Transverse colon (tissue), 4 donors: Measurements from ENCODE around the gene NAA15. TPM values are rescaled to one million over a fixed set of nuclear protein-coding genes. Genes with fewer than 3 reads are reported as not detected.
"Not testable (repeated sequence)": the region's sequence is repeated elsewhere in the genome, so short reads cannot be mapped to it uniquely, and the experiment has no call there.

Source experiments
- DNase-seq: peaks from one replicate; pipeline ENCODE4 v3.0.0-alpha.2; 2019
- H3K27ac ChIP-seq, 4 donors: fragments of 200-600 bp; sonication (generic); 2 replicates each; pipeline ENCODE4 v1.5.1; 2016 to 2018; ENCODE audit warnings: inconsistent platforms in 4 of 4
- H3K27me3 ChIP-seq: fragments of 200-600 bp; sonication (generic); 2 replicates; pipeline ENCODE4 v1.5.1; 2017; ENCODE audit warnings: inconsistent platforms
- H3K36me3 ChIP-seq, 4 donors: fragments of 200-600 bp; sonication (generic); 2 replicates each; pipeline ENCODE4 v1.5.1; 2017 to 2019; ENCODE audit warnings: inconsistent platforms in 4 of 4
- H3K4me1 ChIP-seq, 4 donors: fragments of 200-600 bp; sonication (generic); 2 replicates each; pipeline ENCODE4 v1.5.1; 2017 to 2020; ENCODE audit warnings: inconsistent platforms in 4 of 4
- H3K4me3 ChIP-seq, 4 donors: fragments of 200-600 bp; sonication (generic); 1 replicate in 1 of 4; 2 replicates in 3 of 4; pipeline versions ENCODE4 v1.5.1 to v1.6.1; 2017 to 2019; ENCODE audit warnings: inconsistent platforms in 4 of 4
- H3K9me3 ChIP-seq, 2 donors: fragments of 200-600 bp; sonication (generic); 2 replicates each; pipeline ENCODE4 v1.5.1; 2017 to 2019; ENCODE audit warnings: inconsistent platforms in 2 of 2
- EP300 ChIP-seq: sonication (generic); formaldehyde crosslinking; IDR thresholded peaks from one replicate; pipeline ENCODE4 v1.6.1; 2017; ENCODE audit warnings: antibody characterized with exemption, low read depth
- POLR2A ChIP-seq: fragments of 450-650 bp; IDR thresholded peaks from one replicate; pipeline ENCODE4 v1.6.1; 2016; ENCODE audit warnings: antibody characterized with exemption, mild to moderate bottlenecking, moderate library complexity
- POLR2AphosphoS5 ChIP-seq, 3 donors: sonication (generic); formaldehyde crosslinking; IDR thresholded peaks; one replicate each; pipeline ENCODE4 v1.6.1; 2016; ENCODE audit warnings: antibody characterized with exemption in 3 of 3
- WGBS, 2 donors: methylation state at CpG; one replicate each; pipeline ENCODE4 v1.1.5; 2018; ENCODE audit warnings: low coverage in 1 of 2; 5-methylcytosine and 5-hydroxymethylcytosine counted together
- in situ Hi-C, 4 donors: fragments of 200-750 bp; cut with MboI; loops; one replicate each; pipeline versions ENCODE4 v1.15.0 to v1.15.1; 2017; ENCODE audit warnings: low sequenced_read_pairs in 3 of 4, low pct_ligation_motif_present in 1 of 4, low pct_unique_long_range_greater_than_20kb in 1 of 4
- intact Hi-C: fragments of 100-400 bp; cut with DNase I; formaldehyde crosslinking; loops from one replicate; pipeline ENCODE4 v1.15.1; 2023; ENCODE audit warnings: low total_unique reads
- total RNA-seq, 4 donors: library from RNA; depleted of rRNA; stranded (reverse); fragments of >200 nt; gene quantifications; one replicate each; pipeline ENCODE4 v1.1.0, GENCODE V29; 2016
- TF ChIP-seq, protein P1 (sequence below), 5 experiments: fragments of 200-600 bp in 3 of 5; fragments of 450-650 bp in 2 of 5; sonication (generic) in 3 of 5; IDR thresholded peaks; 1 replicate in 2 of 5; 2 replicates in 3 of 5; pipeline ENCODE4 v1.5.1; 2016 to 2017; ENCODE audit warnings: antibody characterized with exemption in 5 of 5, inconsistent platforms in 3 of 5, mild to moderate bottlenecking in 2 of 5, moderate library complexity in 1 of 5

Gene NAA15
- total RNA-seq, 4 donors from 2014 or later, result 5.0 to 23.7 (median 10.1) TPM

- in situ Hi-C loops (no loop called here), intact Hi-C loops (no loop called here)
- no peaks in the 10 kb centered on the region for H3K4me1 ChIP-seq
- H3K9me3 ChIP-seq, result no peaks in the 10 kb centered on the region
- H3K27ac ChIP-seq, result no peak overlapping the region
- H3K27me3 ChIP-seq, result no peaks in the 10 kb centered on the region
- DNase-seq, result no peak
- H3K4me3 ChIP-seq, result no peak overlapping the region
- TF ChIP-seq EP300 (no peak), POLR2A (no peak)
- 91 to 92% methylated on average over 5 of the region's 5 CpGs for WGBS, 2 donors
- H3K36me3 ChIP-seq, result no peaks in the 10 kb centered on the region
Observed at GRCh38 chr4:139402436-139402835, 101.1 kb downstream of the NAA15 start.

GRCh38 chr4:139403462-139403861, 102.2 kb downstream of the NAA15 start:
- 75 to 92% methylated on average over 2 to 3 of the region's 3 CpGs for WGBS, 2 donors
- TF ChIP-seq EP300, result no peak
- TF ChIP-seq POLR2AphosphoS5 (IDR thresholded peaks at IDR 0.05), result no peak
- TF ChIP-seq POLR2A, result no peak
- TF ChIP-seq, protein P1, sequence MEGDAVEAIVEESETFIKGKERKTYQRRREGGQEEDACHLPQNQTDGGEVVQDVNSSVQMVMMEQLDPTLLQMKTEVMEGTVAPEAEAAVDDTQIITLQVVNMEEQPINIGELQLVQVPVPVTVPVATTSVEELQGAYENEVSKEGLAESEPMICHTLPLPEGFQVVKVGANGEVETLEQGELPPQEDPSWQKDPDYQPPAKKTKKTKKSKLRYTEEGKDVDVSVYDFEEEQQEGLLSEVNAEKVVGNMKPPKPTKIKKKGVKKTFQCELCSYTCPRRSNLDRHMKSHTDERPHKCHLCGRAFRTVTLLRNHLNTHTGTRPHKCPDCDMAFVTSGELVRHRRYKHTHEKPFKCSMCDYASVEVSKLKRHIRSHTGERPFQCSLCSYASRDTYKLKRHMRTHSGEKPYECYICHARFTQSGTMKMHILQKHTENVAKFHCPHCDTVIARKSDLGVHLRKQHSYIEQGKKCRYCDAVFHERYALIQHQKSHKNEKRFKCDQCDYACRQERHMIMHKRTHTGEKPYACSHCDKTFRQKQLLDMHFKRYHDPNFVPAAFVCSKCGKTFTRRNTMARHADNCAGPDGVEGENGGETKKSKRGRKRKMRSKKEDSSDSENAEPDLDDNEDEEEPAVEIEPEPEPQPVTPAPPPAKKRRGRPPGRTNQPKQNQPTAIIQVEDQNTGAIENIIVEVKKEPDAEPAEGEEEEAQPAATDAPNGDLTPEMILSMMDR (IDR thresholded peaks at IDR 0.05), result no peak
- Histone ChIP-seq H3K4me1 (no peaks in the 10 kb centered on the region), H3K9me3 (no peaks in the 10 kb centered on the region), H3K27ac (no peak overlapping the region), H3K36me3 (no peaks in the 10 kb centered on the region), H3K27me3 (no peaks in the 10 kb centered on the region), H3K4me3 (no peak overlapping the region)
- no peak for DNase-seq
- intact Hi-C loops, result no loop called here
- in situ Hi-C loops, result no loop called here

DNA sequence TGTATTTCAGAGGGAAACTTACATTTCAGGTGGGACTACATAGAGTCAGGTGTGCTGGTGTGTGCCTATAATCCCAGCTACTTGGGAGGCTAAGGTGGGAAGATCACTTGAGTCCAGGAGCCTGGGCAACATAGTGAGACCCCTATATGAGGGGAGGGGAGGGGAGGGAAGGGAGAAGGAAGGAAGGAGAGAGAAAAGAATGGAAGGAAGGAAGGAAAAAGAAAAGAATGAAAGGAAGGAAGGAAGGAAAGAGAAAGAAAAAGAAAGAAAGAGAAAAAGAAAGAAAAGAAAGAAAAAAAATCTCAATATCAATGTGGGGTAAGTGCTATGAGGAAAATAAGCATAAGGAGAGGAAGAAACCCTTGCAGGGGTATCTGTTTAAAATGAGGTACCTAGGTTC, 109.0 kb downstream of the NAA15 start:
- Histone ChIP-seq H3K4me3 (no peak overlapping the region), H3K27ac (no peak overlapping the region), H3K4me1 (no peaks in the 10 kb centered on the region), H3K36me3 (no peaks in the 10 kb centered on the region), H3K27me3 (no peaks in the 10 kb centered on the region), H3K9me3 (no peaks in the 10 kb centered on the region)
- in situ Hi-C loops, result no loop called here
- intact Hi-C loops, result no loop called here
- TF ChIP-seq POLR2AphosphoS5 (IDR thresholded peaks at IDR 0.05) (no peak), POLR2A (no peak), EP300 (no peak)
- TF ChIP-seq, protein P1 (IDR thresholded peaks at IDR 0.05), result no peak
- DNase-seq, result no peak

DNA sequence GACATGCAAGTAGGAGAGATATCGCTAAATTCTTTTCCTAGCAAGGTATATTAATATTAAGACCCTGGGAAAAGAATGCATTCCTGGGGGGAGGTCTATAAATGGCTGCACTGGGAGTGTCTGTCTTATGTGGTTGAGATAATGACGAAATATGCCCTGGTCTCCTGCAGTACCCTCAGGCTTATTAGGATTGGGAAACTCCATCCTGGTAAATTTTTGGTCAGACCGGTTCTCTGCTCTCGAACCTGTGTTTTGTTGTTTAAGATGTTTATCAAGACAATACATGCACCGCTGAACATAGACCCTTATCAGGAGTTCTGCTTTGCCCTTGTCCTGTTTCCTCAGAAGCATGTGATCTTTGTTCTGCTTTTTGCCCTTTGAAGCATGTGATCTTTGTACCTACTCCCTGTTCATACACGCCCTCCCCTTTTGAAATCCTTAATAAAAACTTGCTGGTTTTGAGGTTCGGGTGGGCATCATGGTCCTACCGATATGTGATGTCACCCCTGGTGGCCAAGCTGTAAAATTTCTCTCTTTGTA, 113.4 kb downstream of the NAA15 start:
- in situ Hi-C loops, H3K36me3 ChIP-seq, H3K4me3 ChIP-seq, H3K9me3 ChIP-seq, H3K27me3 ChIP-seq, H3K4me1 ChIP-seq, DNase-seq, intact Hi-C loops, H3K27ac ChIP-seq: not testable (repeated sequence)
- WGBS, 2 donors, result 84 to 86% methylated on average over 6 to 8 of the region's 8 CpGs

- no peak overlapping the region for H3K4me3 ChIP-seq
- in situ Hi-C loops (no loop called here), intact Hi-C loops (no loop called here)
- no peak overlapping the region for H3K27ac ChIP-seq
- DNase-seq, result no peak
- TF ChIP-seq POLR2AphosphoS5 (IDR thresholded peaks at IDR 0.05), result no peak
- TF ChIP-seq POLR2A, result no peak
- TF ChIP-seq, protein P1 (IDR thresholded peaks at IDR 0.05), result peak; percentile 55 to 74 (median 69)
- no peak for TF ChIP-seq EP300
- H3K27me3 ChIP-seq, result no peaks in the 10 kb centered on the region
- H3K36me3 ChIP-seq, result no peaks in the 10 kb centered on the region
- 61 to 64% methylated on average over 2 of the region's 2 CpGs for WGBS, 2 donors
- H3K9me3 ChIP-seq, result no peaks in the 10 kb centered on the region
- peaks cover 0 to 8% (median 0%) of the 10 kb centered on the region in 4 donors for H3K4me1 ChIP-seq
Observed at GRCh38 chr4:139416073-139416673, 114.9 kb downstream of the NAA15 start.
